BJ (cell line): ENCODE results near the gene NTN3. TPM values are rescaled to one million over a fixed set of nuclear protein-coding genes. Genes with fewer than 3 reads are reported as not detected.

Experiments
- CTCF ChIA-PET: fragments of 350-600 bp; formaldehyde crosslinking; extraction: SDS; loops from one replicate; lab custom pipeline; 2021; ENCODE audit warnings: antibody characterized with exemption, inconsistent platforms; lab: Yijun Ruan, JAX
- POLR2A ChIA-PET: fragments of 300-600 bp; sonication (Branson Sonifier 250); formaldehyde crosslinking; extraction: SDS; loops from one replicate; lab custom pipeline; 2021; ENCODE audit warnings: antibody characterized with exemption; lab: Charles Lee
- DNase-seq: peaks from one replicate; pipeline ENCODE4 v3.0.0-alpha.2; 2011; ENCODE audit warnings: low read depth
- H3K27me3 ChIP-seq: 2 replicates; pipeline ENCODE4 v1.6.0; 2011; ENCODE audit warnings: low read length; ENCODE audit not compliant: control insufficient read depth, insufficient read depth
- H3K36me3 ChIP-seq: 2 replicates; pipeline ENCODE4 v1.5.1; 2011; ENCODE audit warnings: low read length; ENCODE audit not compliant: control insufficient read depth, insufficient read depth
- H3K4me3 ChIP-seq: 2 replicates; pipeline ENCODE4 v1.5.1; 2011; ENCODE audit warnings: low read depth, mild to moderate bottlenecking, control low read depth, low read length
- polyA plus RNA-seq: library from polyadenylated mRNA; depleted of rRNA; stranded (reverse); fragments of >200 nt; gene quantifications from 2 replicates; pipeline ENCODE4 v1.2.3, GENCODE V29; 2011
- TF ChIP-seq, protein P1 (sequence below): IDR thresholded peaks from 2 replicates; pipeline ENCODE4 v1.5.1; 2011; ENCODE audit warnings: low read depth, mild to moderate bottlenecking, control low read depth, inconsistent platforms, low read length, moderate library complexity; ENCODE audit not compliant: insufficient read depth

NTN3 gene
- polyA plus RNA-seq, 1 experiment: 0.09 TPM

GRCh38 chr16:2484898-2485508 is 13.9 kb downstream of the NTN3 start:
- TF ChIP-seq, protein P1, sequence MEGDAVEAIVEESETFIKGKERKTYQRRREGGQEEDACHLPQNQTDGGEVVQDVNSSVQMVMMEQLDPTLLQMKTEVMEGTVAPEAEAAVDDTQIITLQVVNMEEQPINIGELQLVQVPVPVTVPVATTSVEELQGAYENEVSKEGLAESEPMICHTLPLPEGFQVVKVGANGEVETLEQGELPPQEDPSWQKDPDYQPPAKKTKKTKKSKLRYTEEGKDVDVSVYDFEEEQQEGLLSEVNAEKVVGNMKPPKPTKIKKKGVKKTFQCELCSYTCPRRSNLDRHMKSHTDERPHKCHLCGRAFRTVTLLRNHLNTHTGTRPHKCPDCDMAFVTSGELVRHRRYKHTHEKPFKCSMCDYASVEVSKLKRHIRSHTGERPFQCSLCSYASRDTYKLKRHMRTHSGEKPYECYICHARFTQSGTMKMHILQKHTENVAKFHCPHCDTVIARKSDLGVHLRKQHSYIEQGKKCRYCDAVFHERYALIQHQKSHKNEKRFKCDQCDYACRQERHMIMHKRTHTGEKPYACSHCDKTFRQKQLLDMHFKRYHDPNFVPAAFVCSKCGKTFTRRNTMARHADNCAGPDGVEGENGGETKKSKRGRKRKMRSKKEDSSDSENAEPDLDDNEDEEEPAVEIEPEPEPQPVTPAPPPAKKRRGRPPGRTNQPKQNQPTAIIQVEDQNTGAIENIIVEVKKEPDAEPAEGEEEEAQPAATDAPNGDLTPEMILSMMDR: no peak
- POLR2A ChIA-PET: no interaction called here
- DNase-seq: no peak
- H3K36me3 ChIP-seq: peaks cover 5% of the 10 kb centered on the region
- CTCF ChIA-PET: interaction anchor here (0.8 to 8.3 kb wide), 4 partner anchors 16 to 62 kb away, joined by 3 to 63 read pairs (median 4); no protein-coding TSS in a partner anchor
- H3K4me3 ChIP-seq: no peak overlapping the region
- H3K27me3 ChIP-seq: no peaks in the 10 kb centered on the region

GRCh38 chr16:2485811-2486507 is 14.9 kb downstream of the NTN3 start:
- TF ChIP-seq, protein P1: no peak
- CTCF ChIA-PET: interaction anchor here (0.8 to 8.3 kb wide), 3 partner anchors 16 to 63 kb away, joined by 3 to 63 read pairs (median 4); no protein-coding TSS in a partner anchor
- Histone ChIP-seq H3K4me3 (no peak overlapping the region), H3K27me3 (no peaks in the 10 kb centered on the region), H3K36me3 (peaks cover 12% of the 10 kb centered on the region)
- POLR2A ChIA-PET: no interaction called here
- no peak for DNase-seq

DNA sequence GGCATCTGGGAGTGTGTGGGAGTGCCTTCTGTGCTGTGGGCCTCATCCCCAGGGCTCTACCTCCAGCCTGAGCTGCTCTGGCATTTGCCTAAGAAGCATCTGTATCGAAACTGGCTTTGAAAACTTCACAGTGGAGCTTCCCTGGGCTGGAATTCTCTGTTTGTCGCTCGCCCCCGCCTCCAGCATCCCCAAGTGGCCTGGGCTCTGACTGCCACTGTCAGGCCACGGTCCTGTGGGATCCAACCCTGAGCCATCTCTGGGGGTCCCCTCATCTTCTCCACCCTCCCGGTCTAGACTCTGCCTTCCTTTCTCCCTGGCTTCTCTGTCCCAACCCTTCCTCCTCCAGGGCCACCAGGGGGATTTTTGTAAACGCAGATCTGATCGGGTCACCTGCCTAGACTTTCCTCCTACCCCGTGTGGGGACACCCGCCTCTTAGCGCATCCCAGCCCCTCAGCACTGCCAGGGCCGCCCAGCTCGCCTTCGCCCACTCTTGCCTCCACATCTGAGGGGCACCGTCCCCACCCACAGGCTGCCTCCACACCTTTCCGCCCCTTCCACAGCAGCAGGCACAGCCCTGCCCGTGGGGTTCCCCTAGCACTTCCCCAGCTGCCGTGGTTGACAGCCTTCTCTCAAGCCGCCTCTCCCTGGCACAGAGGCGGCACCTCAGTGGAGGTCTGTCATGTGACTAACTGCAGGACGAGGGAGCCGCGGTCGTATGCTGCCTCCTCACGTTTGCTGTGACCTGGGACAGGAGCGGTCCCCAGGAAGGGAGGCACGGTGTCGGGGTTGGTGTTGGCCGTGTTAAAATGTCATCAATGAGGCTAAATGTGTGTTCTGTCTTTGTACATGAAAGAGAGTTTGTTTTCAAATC is 15.8 kb downstream of the NTN3 start:
- CTCF ChIA-PET: interaction anchor here (0.6 to 8.3 kb wide), 3 partner anchors 15 to 184 kb away, joined by 3 to 63 read pairs (median 4); no protein-coding TSS in a partner anchor
- Histone ChIP-seq H3K27me3 (no peaks in the 10 kb centered on the region), H3K4me3 (no peak overlapping the region), H3K36me3 (peaks cover 12% of the 10 kb centered on the region)
- POLR2A ChIA-PET: no interaction called here
- no peak for DNase-seq
- TF ChIP-seq, protein P1: 0 out of 2 replicates have a peak, but pooled peaks have one; percentile 10

DNA sequence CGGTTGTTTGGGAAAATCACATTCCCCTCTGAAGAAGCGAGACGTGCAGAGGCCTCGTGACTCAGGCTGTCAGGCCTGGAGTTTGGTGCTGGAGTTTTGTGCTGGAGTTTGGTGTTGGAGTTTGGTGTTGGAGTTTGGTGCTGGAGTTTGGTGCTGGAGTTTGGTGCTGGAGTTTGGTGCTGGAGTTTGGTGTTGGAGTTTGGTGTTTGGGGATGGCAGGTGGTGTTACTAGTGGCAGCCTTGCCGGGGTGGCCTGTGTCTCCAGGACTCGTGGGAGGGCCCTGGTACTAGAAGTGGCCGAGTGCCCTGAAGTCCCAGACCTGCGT is 16.4 kb downstream of the NTN3 start:
- peaks cover 14% of the 10 kb centered on the region for H3K36me3 ChIP-seq
- no peak for DNase-seq
- H3K27me3 ChIP-seq: no peaks in the 10 kb centered on the region
- CTCF ChIA-PET: interaction anchor here (1.1 to 8.3 kb wide), 3 partner anchors 14 to 147 kb away, joined by 3 to 63 read pairs (median 4); no protein-coding TSS in a partner anchor
- TF ChIP-seq, protein P1: no peak
- POLR2A ChIA-PET: no interaction called here
- H3K4me3 ChIP-seq: no peak overlapping the region
